ENCODE measurements around the gene OR5I1.

OR5I1 gene

GRCh38 chr11:55936300-55936699 lies at the start of gene OR5I1:
Gene OR5I1, minus strand, starts transcription at chr11:55936400. Its CDS starts 0 bp downstream, at chr11:55936400.
- Histone ChIP-seq H3K27ac (ENCODE audit: low read depth, low read length) (no peak within 1 kb of the TSS), H3K36me3 (ENCODE audit: control insufficient read depth, insufficient read depth, low read length) (no peaks in the 10 kb centered on the region), H3K4me1 (ENCODE audit: control insufficient read depth, insufficient read depth, low read length) (no peaks in the 10 kb centered on the region), H3K27me3 (ENCODE audit: control insufficient read depth, insufficient read depth, low read length) (no peaks in the 10 kb centered on the region), H3K9ac (ENCODE audit: low read length) (no peak within 1 kb of the TSS), H3K9me3 (ENCODE audit: control insufficient read depth, insufficient read depth, low read depth, low read length) (peaks cover 8% of the 10 kb centered on the region), H3K4me3 (ENCODE audit: low read depth, low read length) (no peak within 1 kb of the TSS)

- Histone ChIP-seq H3K27ac (ENCODE audit: low read depth, low read length) (no peak overlapping the region), H3K9me3 (ENCODE audit: control insufficient read depth, insufficient read depth, low read depth, low read length) (0 out of 2 replicates have a peak, but pooled peaks cover 2% of the 10 kb centered on the region), H3K4me3 (ENCODE audit: low read depth, low read length) (no peak overlapping the region), H3K36me3 (ENCODE audit: control insufficient read depth, insufficient read depth, low read length) (no peaks in the 10 kb centered on the region), H3K4me1 (ENCODE audit: control insufficient read depth, insufficient read depth, low read length) (no peaks in the 10 kb centered on the region), H3K27me3 (ENCODE audit: control insufficient read depth, insufficient read depth, low read length) (no peaks in the 10 kb centered on the region), H3K9ac (ENCODE audit: low read length) (no peak overlapping the region)
Observed at GRCh38 chr11:55970935-55971334, 34.7 kb upstream of the OR5I1 start.

GRCh38 chr11:55969845-55970244 lies 33.6 kb upstream of the OR5I1 start, which contains the start of gene OR10AG1:
Gene OR10AG1, minus strand, starts transcription at chr11:55969945. Its CDS starts 38 bp downstream, at chr11:55969907.
- no peak within 1 kb of the TSS for H3K27ac ChIP-seq (ENCODE audit: low read depth, low read length)
- H3K36me3 ChIP-seq (ENCODE audit: control insufficient read depth, insufficient read depth, low read length) = no peaks in the 10 kb centered on the region
- H3K4me3 ChIP-seq (ENCODE audit: low read depth, low read length) = no peak within 1 kb of the TSS
- H3K4me1 ChIP-seq (ENCODE audit: control insufficient read depth, insufficient read depth, low read length) = no peaks in the 10 kb centered on the region
- 0 out of 2 replicates have a peak, but pooled peaks cover 2% of the 10 kb centered on the region for H3K9me3 ChIP-seq (ENCODE audit: control insufficient read depth, insufficient read depth, low read depth, low read length)
- no peaks in the 10 kb centered on the region for H3K27me3 ChIP-seq (ENCODE audit: control insufficient read depth, insufficient read depth, low read length)
- no peak within 1 kb of the TSS for H3K9ac ChIP-seq (ENCODE audit: low read length)

GRCh38 chr11:55967914-55968313 lies 31.7 kb upstream of the OR5I1 start:
- no peak overlapping the region for H3K4me3 ChIP-seq (ENCODE audit: low read depth, low read length)
- H3K9me3 ChIP-seq (ENCODE audit: control insufficient read depth, insufficient read depth, low read depth, low read length) = 0 out of 2 replicates have a peak, but pooled peaks cover 2% of the 10 kb centered on the region
- H3K36me3 ChIP-seq (ENCODE audit: control insufficient read depth, insufficient read depth, low read length) = no peaks in the 10 kb centered on the region
- no peak overlapping the region for H3K9ac ChIP-seq (ENCODE audit: low read length)
- H3K27ac ChIP-seq (ENCODE audit: low read depth, low read length) = no peak overlapping the region
- H3K27me3 ChIP-seq (ENCODE audit: control insufficient read depth, insufficient read depth, low read length) = no peaks in the 10 kb centered on the region
- no peaks in the 10 kb centered on the region for H3K4me1 ChIP-seq (ENCODE audit: control insufficient read depth, insufficient read depth, low read length)

- Histone ChIP-seq H3K36me3 (ENCODE audit: control insufficient read depth, insufficient read depth, low read length) (no peaks in the 10 kb centered on the region), H3K27me3 (ENCODE audit: control insufficient read depth, insufficient read depth, low read length) (no peaks in the 10 kb centered on the region), H3K4me1 (ENCODE audit: control insufficient read depth, insufficient read depth, low read length) (no peaks in the 10 kb centered on the region), H3K9me3 (ENCODE audit: control insufficient read depth, insufficient read depth, low read depth, low read length) (0 out of 2 replicates have a peak, but pooled peaks cover 2% of the 10 kb centered on the region), H3K27ac (ENCODE audit: low read depth, low read length) (no peak overlapping the region), H3K9ac (ENCODE audit: low read length) (no peak overlapping the region), H3K4me3 (ENCODE audit: low read depth, low read length) (no peak overlapping the region)
Observed at GRCh38 chr11:55966391-55966790, 30.2 kb upstream of the OR5I1 start.

- no peak overlapping the region for H3K9ac ChIP-seq (ENCODE audit: low read length)
- no peaks in the 10 kb centered on the region for H3K36me3 ChIP-seq (ENCODE audit: control insufficient read depth, insufficient read depth, low read length)
- H3K4me1 ChIP-seq (ENCODE audit: control insufficient read depth, insufficient read depth, low read length) = no peaks in the 10 kb centered on the region
- no peaks in the 10 kb centered on the region for H3K9me3 ChIP-seq (ENCODE audit: control insufficient read depth, insufficient read depth, low read depth, low read length)
- H3K27ac ChIP-seq (ENCODE audit: low read depth, low read length) = no peak overlapping the region
- H3K4me3 ChIP-seq (ENCODE audit: low read depth, low read length) = no peak overlapping the region
- no peaks in the 10 kb centered on the region for H3K27me3 ChIP-seq (ENCODE audit: control insufficient read depth, insufficient read depth, low read length)
Observed at GRCh38 chr11:55956521-55956920, 20.3 kb upstream of the OR5I1 start.

- Histone ChIP-seq H3K9me3 (ENCODE audit: control insufficient read depth, insufficient read depth, low read depth, low read length) (peaks cover 9% of the 10 kb centered on the region; the same call in 1 of the 2 replicates), H3K9ac (ENCODE audit: low read length) (no peak overlapping the region), H3K4me3 (ENCODE audit: low read depth, low read length) (no peak overlapping the region), H3K36me3 (ENCODE audit: control insufficient read depth, insufficient read depth, low read length) (no peaks in the 10 kb centered on the region), H3K27ac (ENCODE audit: low read depth, low read length) (no peak overlapping the region), H3K4me1 (ENCODE audit: control insufficient read depth, insufficient read depth, low read length) (no peaks in the 10 kb centered on the region), H3K27me3 (ENCODE audit: control insufficient read depth, insufficient read depth, low read length) (no peaks in the 10 kb centered on the region)
Observed at GRCh38 chr11:55949330-55949729, 13.1 kb upstream of the OR5I1 start.

GRCh38 chr11:55942785-55943392 lies 6.7 kb upstream of the OR5I1 start:
- Histone ChIP-seq H3K27ac (ENCODE audit: low read depth, low read length) (no peak overlapping the region), H3K9ac (ENCODE audit: low read length) (no peak overlapping the region), H3K4me1 (ENCODE audit: control insufficient read depth, insufficient read depth, low read length) (no peaks in the 10 kb centered on the region), H3K9me3 (ENCODE audit: control insufficient read depth, insufficient read depth, low read depth, low read length) (peaks cover 3% of the 10 kb centered on the region; the same call in 1 of the 2 replicates), H3K36me3 (ENCODE audit: control insufficient read depth, insufficient read depth, low read length) (no peaks in the 10 kb centered on the region), H3K4me3 (ENCODE audit: low read depth, low read length) (no peak overlapping the region), H3K27me3 (ENCODE audit: control insufficient read depth, insufficient read depth, low read length) (no peaks in the 10 kb centered on the region)

GRCh38 chr11:55920537-55920936 lies 15.7 kb downstream of the OR5I1 start:
- no peak overlapping the region for H3K27ac ChIP-seq (ENCODE audit: low read depth, low read length)
- no peaks in the 10 kb centered on the region for H3K4me1 ChIP-seq (ENCODE audit: control insufficient read depth, insufficient read depth, low read length)
- no peak overlapping the region for H3K4me3 ChIP-seq (ENCODE audit: low read depth, low read length)
- H3K9ac ChIP-seq (ENCODE audit: low read length) = no peak overlapping the region
- peaks cover 20% of the 10 kb centered on the region for H3K9me3 ChIP-seq (ENCODE audit: control insufficient read depth, insufficient read depth, low read depth, low read length)
- no peaks in the 10 kb centered on the region for H3K27me3 ChIP-seq (ENCODE audit: control insufficient read depth, insufficient read depth, low read length)
- no peaks in the 10 kb centered on the region for H3K36me3 ChIP-seq (ENCODE audit: control insufficient read depth, insufficient read depth, low read length)

GRCh38 chr11:55914482-55914881 lies 21.7 kb downstream of the OR5I1 start, which contains the start of gene OR5W2:
Gene OR5W2, minus strand, starts transcription at chr11:55914582. Its CDS starts 0 bp downstream, at chr11:55914582.
- no peak within 1 kb of the TSS for H3K9ac ChIP-seq (ENCODE audit: low read length)
- no peaks in the 10 kb centered on the region for H3K36me3 ChIP-seq (ENCODE audit: control insufficient read depth, insufficient read depth, low read length)
- no peak within 1 kb of the TSS for H3K27ac ChIP-seq (ENCODE audit: low read depth, low read length)
- no peaks in the 10 kb centered on the region for H3K4me1 ChIP-seq (ENCODE audit: control insufficient read depth, insufficient read depth, low read length)
- no peaks in the 10 kb centered on the region for H3K27me3 ChIP-seq (ENCODE audit: control insufficient read depth, insufficient read depth, low read length)
- no peak within 1 kb of the TSS for H3K4me3 ChIP-seq (ENCODE audit: low read depth, low read length)
- H3K9me3 ChIP-seq (ENCODE audit: control insufficient read depth, insufficient read depth, low read depth, low read length) = peaks cover 10% of the 10 kb centered on the region; the same call in 1 of the 2 replicates

- H3K27me3 ChIP-seq (ENCODE audit: control insufficient read depth, insufficient read depth, low read length) = no peaks in the 10 kb centered on the region
- no peak overlapping the region for H3K4me3 ChIP-seq (ENCODE audit: low read depth, low read length)
- H3K9ac ChIP-seq (ENCODE audit: low read length) = no peak overlapping the region
- H3K4me1 ChIP-seq (ENCODE audit: control insufficient read depth, insufficient read depth, low read length) = no peaks in the 10 kb centered on the region
- H3K27ac ChIP-seq (ENCODE audit: low read depth, low read length) = no peak overlapping the region
- H3K36me3 ChIP-seq (ENCODE audit: control insufficient read depth, insufficient read depth, low read length) = no peaks in the 10 kb centered on the region
- H3K9me3 ChIP-seq (ENCODE audit: control insufficient read depth, insufficient read depth, low read depth, low read length) = peaks cover 16% of the 10 kb centered on the region; the same call in 1 of the 2 replicates
Observed at GRCh38 chr11:55902308-55902707, 33.9 kb downstream of the OR5I1 start.

Data from HUES6 (cell line).